Epithelial cell of esophagus (primary cell): Measurements from ENCODE around the gene ZFYVE9.

Experiments
- DNase-seq: peaks from one replicate; pipeline ENCODE4 v3.0.0; 2010; ENCODE audit warnings: low read depth
- H3K4me3 ChIP-seq: 2 replicates; pipeline ENCODE4 v1.5.1; 2011; ENCODE audit warnings: mild to moderate bottlenecking, low read length, control low read depth
- CTCF ChIP-seq: IDR thresholded peaks from 2 replicates; pipeline ENCODE4 v1.5.1; 2011; ENCODE audit warnings: low read depth, mild to moderate bottlenecking, low read length, control low read depth, inconsistent platforms; ENCODE audit not compliant: insufficient read depth; ENCODE audit errors: missing control alignments

Gene ZFYVE9

GRCh38 chr1:52358851-52359497 is 217.1 kb downstream of the ZFYVE9 start:
- H3K4me3 ChIP-seq = no peak overlapping the region
- no peak for TF ChIP-seq CTCF
- DNase-seq = no peak

GRCh38 chr1:52359676-52360594 is 218.0 kb downstream of the ZFYVE9 start:
- no peak for TF ChIP-seq CTCF
- DNase-seq = no peak

GRCh38 chr1:52360595-52360968 is 218.7 kb downstream of the ZFYVE9 start:
- no peak overlapping the region for H3K4me3 ChIP-seq
- no peak for DNase-seq

More at GRCh38 chr1:52359676-52360594, 218.0 kb downstream of the ZFYVE9 start:
- H3K4me3 ChIP-seq = no peak overlapping the region

GRCh38 chr1:52364235-52364839 is 222.4 kb downstream of the ZFYVE9 start:
- no peak for TF ChIP-seq CTCF
- DNase-seq = no peak
- H3K4me3 ChIP-seq = no peak overlapping the region

More at GRCh38 chr1:52360595-52360968, 218.7 kb downstream of the ZFYVE9 start:
- TF ChIP-seq CTCF = no peak

GRCh38 chr1:52365071-52365745 is 223.3 kb downstream of the ZFYVE9 start:
- H3K4me3 ChIP-seq = peak overlapping the region; percentile 87
- peak; percentile 64 for DNase-seq
- no peak for TF ChIP-seq CTCF

GRCh38 chr1:52365746-52366516 is 224.0 kb downstream of the ZFYVE9 start, which contains the start of gene CC2D1B:
Gene CC2D1B (minus strand): TSS chr1:52366205. CDS start chr1:52364620, 1,585 bp downstream.
- peak within 1 kb of the TSS; percentile 87 for H3K4me3 ChIP-seq
- no peak for TF ChIP-seq CTCF

More at GRCh38 chr1:52365746-52366516, 224.0 kb downstream of the ZFYVE9 start, which contains the start of gene CC2D1B:
- peak; percentile 99 for DNase-seq
